T-cell (primary cell): ENCODE results near the gene FAM20C. TPM values are rescaled to one million over a fixed set of nuclear protein-coding genes. Genes with fewer than 3 reads are reported as not detected.
"Not testable (repeated sequence)": the region's sequence is repeated elsewhere in the genome, so short reads cannot be mapped to it uniquely, and the experiment has no call there.

Experiments used
- ATAC-seq, 4 experiments: fragments of 200-7000 bp in 3 of 4; fragments of 150-1000 bp in 1 of 4; cut with Tn5 transposase; replicated peaks in 1 of 4; 1 replicate in 3 of 4; 2 replicates in 1 of 4; pipeline ENCODE4 v1.10.0; 2021; ENCODE audit warnings: moderate library complexity in 3 of 4, mild to moderate bottlenecking in 2 of 4, moderate number of reproducible peaks in 1 of 4
- CTCF ChIA-PET, 2 donors: fragments of 300-600 bp; sonication (Branson Sonifier 250); formaldehyde crosslinking; loops; one replicate each; lab custom pipeline; 2022; ENCODE audit warnings: antibody characterized with exemption in 2 of 2; lab: Charles Lee
- POLR2A ChIA-PET, 2 donors: fragments of 300-600 bp; sonication (Branson Sonifier 250); formaldehyde crosslinking; loops; one replicate each; lab custom pipeline; 2022; ENCODE audit warnings: antibody characterized with exemption in 2 of 2; lab: Charles Lee
- DNase-seq, 35 experiments: peaks; one replicate each; pipeline versions ENCODE4 v3.0.0 to v3.0.0-alpha.2; 2013 to 2023
- H3K27ac ChIP-seq: one replicate; pipeline ENCODE4 v1.5.1; 2013; ENCODE audit warnings: low read length
- H3K27me3 ChIP-seq, 2 experiments: replicated peaks in 1 of 2; 1 replicate in 1 of 2; 2 replicates in 1 of 2; pipeline versions ENCODE4 v1.6.1 to v1.7.0; 2013; ENCODE audit warnings: low read length in 1 of 2, mixed read lengths in 1 of 2; ENCODE audit not compliant: control insufficient read depth in 2 of 2, insufficient read depth in 2 of 2; ENCODE audit errors: extremely low read depth in 1 of 2
- H3K36me3 ChIP-seq, 2 donors: 1 replicate in 1 of 2; 2 replicates in 1 of 2; pipeline versions ENCODE4 v1.6.1 to v1.7.0; 2013; ENCODE audit warnings: low read length in 1 of 2; ENCODE audit not compliant: control insufficient read depth in 2 of 2, insufficient read depth in 1 of 2; ENCODE audit errors: extremely low read depth in 1 of 2
- H3K4me1 ChIP-seq, 2 experiments: 1 replicate in 1 of 2; 2 replicates in 1 of 2; pipeline versions ENCODE4 v1.6.1 to v1.7.0; 2013; ENCODE audit warnings: low read length in 2 of 2, mixed read lengths in 1 of 2; ENCODE audit not compliant: insufficient read depth in 2 of 2, control insufficient read depth in 1 of 2; ENCODE audit errors: extremely low read depth in 1 of 2
- H3K4me3 ChIP-seq, 2 donors: 1 replicate in 1 of 2; 2 replicates in 1 of 2; pipeline versions ENCODE4 v1.5.1 to v1.7.0; 2013; ENCODE audit warnings: mild to moderate bottlenecking in 2 of 2, low read length in 1 of 2, moderate library complexity in 1 of 2; ENCODE audit not compliant: control insufficient read depth in 1 of 2; ENCODE audit errors: extremely low read depth in 1 of 2
- H3K9me3 ChIP-seq: 2 replicates; pipeline ENCODE4 v1.7.0; 2013
- H3K27ac Mint-ChIP-seq, 2 donors: one replicate each; pipeline ENCODE4 v1.8.0; 2020 to 2021; ENCODE audit warnings: mild to moderate bottlenecking in 2 of 2, mixed read lengths in 2 of 2
- H3K27me3 Mint-ChIP-seq, 2 donors: one replicate each; pipeline ENCODE4 v1.8.0; 2021 to 2022; ENCODE audit warnings: mixed read lengths in 2 of 2
- H3K36me3 Mint-ChIP-seq: one replicate; pipeline ENCODE4 v1.8.0; 2021; ENCODE audit warnings: mixed read lengths
- H3K4me1 Mint-ChIP-seq, 3 donors: one replicate each; pipeline ENCODE4 v1.8.0; 2020 to 2022; ENCODE audit warnings: mixed read lengths in 3 of 3, mild to moderate bottlenecking in 1 of 3
- H3K4me3 Mint-ChIP-seq, 3 donors: one replicate each; pipeline ENCODE4 v1.8.0; 2020 to 2022; ENCODE audit warnings: mild to moderate bottlenecking in 3 of 3, mixed read lengths in 3 of 3, moderate library complexity in 3 of 3
- H3K9me3 Mint-ChIP-seq, 3 donors: one replicate each; pipeline ENCODE4 v1.8.0; 2020 to 2022; ENCODE audit warnings: mixed read lengths in 3 of 3
- WGBS: methylation state at CpG from one replicate; pipeline ENCODE4 v1.1.5; 2013; ENCODE audit warnings: missing lambda C conversion rate; ENCODE audit not compliant: insufficient coverage; 5-methylcytosine and 5-hydroxymethylcytosine counted together
- total RNA-seq, 35 experiments: library from RNA in 6 of 35; stranded (reverse) in 6 of 35; fragments of 120-200 nt in 1 of 35; gene quantifications; one replicate each; pipeline versions ENCODE4 v1.2.1 to v1.2.4 and lab custom pipeline; 2013 to 2026

The FAM20C gene
- total RNA-seq, 5 donors from 2014 or later (not counting 1 experiment from before 2014, with no cell fraction given) = 0.18 to 2.0 (median 1.2) TPM

DNA sequence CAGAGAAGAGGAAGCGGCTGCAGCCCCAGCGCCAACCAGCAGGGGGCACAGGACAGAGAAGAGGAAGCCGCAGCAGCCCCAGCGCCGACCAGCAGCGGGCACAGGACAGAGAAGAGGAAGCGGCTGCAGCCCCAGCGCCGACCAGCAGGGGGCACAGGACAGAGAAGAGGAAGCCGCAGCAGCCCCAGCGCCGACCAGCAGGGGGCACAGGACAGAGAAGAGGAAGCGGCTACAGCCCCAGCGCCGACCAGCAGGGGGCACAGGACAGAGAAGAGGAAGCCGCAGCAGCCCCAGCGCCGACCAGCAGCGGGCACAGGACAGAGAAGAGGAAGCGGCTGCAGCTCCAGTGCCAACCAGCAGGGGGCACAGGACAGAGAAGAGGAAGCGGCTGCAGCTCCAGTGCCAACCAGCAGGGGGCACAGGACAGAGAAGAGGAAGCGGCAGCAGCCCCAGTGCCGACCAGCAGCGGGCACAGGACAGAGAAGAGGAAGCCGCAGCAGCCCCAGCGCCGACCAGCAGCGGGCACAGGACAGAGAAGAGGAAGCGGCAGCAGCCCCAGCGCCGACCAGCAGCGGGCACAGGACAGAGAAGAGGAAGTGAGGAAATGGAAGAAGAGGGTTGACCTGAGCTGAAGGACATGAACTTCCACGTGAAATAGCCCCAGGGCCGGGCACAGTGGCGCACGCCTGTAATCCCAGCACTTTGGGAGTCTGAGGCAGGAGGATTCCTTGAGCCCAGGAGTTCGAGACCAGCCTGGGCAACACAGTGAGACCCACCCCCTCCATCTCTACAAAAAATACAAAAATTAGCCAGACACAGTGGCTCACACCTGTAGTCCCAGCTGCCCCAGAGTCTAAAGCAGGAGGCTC lies 71.3 kb downstream of the FAM20C start:
- POLR2A ChIA-PET, H3K27ac Mint-ChIP-seq, H3K36me3 ChIP-seq, H3K27ac ChIP-seq, H3K9me3 ChIP-seq, H3K4me3 Mint-ChIP-seq, H3K36me3 Mint-ChIP-seq, H3K4me1 ChIP-seq, H3K27me3 Mint-ChIP-seq, H3K9me3 Mint-ChIP-seq, H3K27me3 ChIP-seq, H3K4me3 ChIP-seq: not testable (repeated sequence)
- ATAC-seq (peak in 1 of 4 experiments; percentile 40), DNase-seq (peak in 25 of 35 experiments; percentile 8 to 77 (median 46))
- CTCF ChIA-PET = interaction anchor here in 1 of 2 donors (0.7 kb wide), 1 partner anchor 216 kb away, joined by 5 read pairs; no protein-coding TSS in a partner anchor
- H3K4me1 Mint-ChIP-seq = peaks cover 0 to 12% (median 0%) of the 10 kb centered on the region in 3 donors
- 25% methylated on average over 30 of the region's 37 CpGs for WGBS

DNA sequence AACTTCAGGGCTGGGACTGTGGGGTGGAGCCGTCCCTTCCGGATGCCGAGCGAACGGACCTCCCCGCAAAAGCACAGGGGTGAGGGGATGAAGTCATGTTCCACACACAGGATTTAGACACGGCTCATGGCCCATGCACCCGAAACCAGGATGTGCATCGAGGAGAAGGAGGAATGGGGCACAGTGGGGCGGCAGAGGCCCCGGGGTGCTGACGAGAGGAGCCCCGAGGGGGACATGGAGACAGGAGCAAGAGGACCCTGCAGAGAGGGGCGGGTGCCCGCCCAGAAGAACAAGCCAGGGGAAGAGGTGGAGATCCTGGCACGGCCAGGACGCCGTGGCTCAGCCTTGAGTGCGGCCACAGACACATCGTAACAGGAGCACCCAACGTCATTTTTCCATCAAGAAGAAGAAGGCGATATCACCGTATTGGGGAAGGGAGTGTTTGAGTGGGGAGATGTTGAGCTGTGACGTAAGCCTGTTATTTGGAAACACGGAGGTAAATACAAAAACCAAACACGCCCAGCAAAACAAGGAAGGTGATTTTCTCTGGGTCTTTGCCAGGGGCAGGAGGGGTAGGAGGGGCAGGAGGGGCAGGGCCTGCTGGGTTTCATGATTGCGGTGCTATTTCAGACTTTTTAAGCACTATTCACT lies 72.3 kb downstream of the FAM20C start:
- peaks cover 0 to 12% (median 0%) of the 10 kb centered on the region in 3 donors for H3K4me1 Mint-ChIP-seq
- whole genome bisulfite sequencing = 90% methylated on average over 24 of the region's 27 CpGs
- H3K36me3 Mint-ChIP-seq = no peaks in the 10 kb centered on the region
- H3K36me3 ChIP-seq = no peaks in the 10 kb centered on the region
- peaks cover 0 to 3% of the 10 kb centered on the region in 2 experiments for H3K4me1 ChIP-seq
- H3K9me3 ChIP-seq = no peaks in the 10 kb centered on the region
- ATAC-seq (peak in 1 of 4 experiments; percentile 29), DNase-seq (peak in 1 of 35 experiments; percentile 26)
- H3K4me3 ChIP-seq = no peak overlapping the region
- H3K27me3 Mint-ChIP-seq = no peaks in the 10 kb centered on the region
- no peak overlapping the region for H3K4me3 Mint-ChIP-seq
- no peak overlapping the region for H3K27ac Mint-ChIP-seq
- ChIA-PET POLR2A (no interaction called here), CTCF (no interaction called here)
- peaks cover 0 to 4% (median 0%) of the 10 kb centered on the region in 3 donors for H3K9me3 Mint-ChIP-seq
- no peak overlapping the region for H3K27ac ChIP-seq
- H3K27me3 ChIP-seq = no peaks in the 10 kb centered on the region

DNA sequence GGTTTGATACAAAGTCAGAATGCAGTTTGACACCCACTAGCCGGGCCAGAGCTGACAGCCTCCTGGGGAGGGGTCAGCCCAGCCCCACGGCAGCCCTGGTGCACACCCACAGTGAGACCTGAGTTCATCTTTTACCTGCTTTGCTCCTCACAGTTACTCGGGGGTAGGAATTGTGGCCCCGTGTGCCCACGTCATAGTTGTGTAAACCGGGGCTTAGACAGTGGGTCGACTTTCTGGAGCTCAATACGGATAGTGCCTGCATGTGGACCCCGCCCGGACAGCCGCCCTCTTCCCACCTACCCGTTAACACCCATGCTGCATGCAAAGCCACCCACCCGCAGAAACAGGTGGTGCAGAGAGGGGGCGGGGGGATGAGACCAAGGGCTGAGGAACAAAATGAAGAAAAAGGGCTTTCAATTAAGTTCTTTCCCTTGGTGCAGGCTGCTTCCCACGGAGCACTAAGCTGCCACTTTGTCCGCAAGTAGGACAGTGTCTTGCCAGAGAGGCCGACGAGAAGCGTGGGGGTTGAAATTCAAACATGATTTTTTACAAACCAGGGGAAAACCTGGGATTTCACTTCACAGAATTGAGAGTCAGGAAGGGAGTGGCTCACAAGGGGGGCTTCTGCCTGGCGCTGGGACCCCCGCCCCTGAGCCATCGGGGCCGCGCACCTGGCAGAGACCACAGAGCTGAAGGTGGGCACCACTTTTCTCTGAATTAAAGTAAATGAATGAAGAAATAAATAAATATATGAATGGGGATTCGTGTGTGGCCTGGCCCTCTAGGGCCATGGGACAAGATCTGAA lies 73.0 kb downstream of the FAM20C start:
- Histone ChIP-seq H3K27ac (no peak overlapping the region), H3K36me3 (no peaks in the 10 kb centered on the region), H3K4me1 (peaks cover 0 to 3% of the 10 kb centered on the region in 2 experiments), H3K9me3 (no peaks in the 10 kb centered on the region), H3K4me3 (no peak overlapping the region), H3K27me3 (no peaks in the 10 kb centered on the region)
- Mint-ChIP-seq H3K4me3 (no peak overlapping the region), H3K27ac (no peak overlapping the region), H3K36me3 (no peaks in the 10 kb centered on the region), H3K4me1 (peaks cover 0 to 12% (median 0%) of the 10 kb centered on the region in 3 donors), H3K9me3 (peaks cover 0 to 4% (median 0%) of the 10 kb centered on the region in 3 donors), H3K27me3 (no peaks in the 10 kb centered on the region)
- ChIA-PET POLR2A (no interaction called here), CTCF (no interaction called here)
- DNase-seq (no peak), ATAC-seq (peak in 1 of 4 experiments; percentile 14)
- WGBS = 93% methylated on average over 17 of the region's 25 CpGs

DNA sequence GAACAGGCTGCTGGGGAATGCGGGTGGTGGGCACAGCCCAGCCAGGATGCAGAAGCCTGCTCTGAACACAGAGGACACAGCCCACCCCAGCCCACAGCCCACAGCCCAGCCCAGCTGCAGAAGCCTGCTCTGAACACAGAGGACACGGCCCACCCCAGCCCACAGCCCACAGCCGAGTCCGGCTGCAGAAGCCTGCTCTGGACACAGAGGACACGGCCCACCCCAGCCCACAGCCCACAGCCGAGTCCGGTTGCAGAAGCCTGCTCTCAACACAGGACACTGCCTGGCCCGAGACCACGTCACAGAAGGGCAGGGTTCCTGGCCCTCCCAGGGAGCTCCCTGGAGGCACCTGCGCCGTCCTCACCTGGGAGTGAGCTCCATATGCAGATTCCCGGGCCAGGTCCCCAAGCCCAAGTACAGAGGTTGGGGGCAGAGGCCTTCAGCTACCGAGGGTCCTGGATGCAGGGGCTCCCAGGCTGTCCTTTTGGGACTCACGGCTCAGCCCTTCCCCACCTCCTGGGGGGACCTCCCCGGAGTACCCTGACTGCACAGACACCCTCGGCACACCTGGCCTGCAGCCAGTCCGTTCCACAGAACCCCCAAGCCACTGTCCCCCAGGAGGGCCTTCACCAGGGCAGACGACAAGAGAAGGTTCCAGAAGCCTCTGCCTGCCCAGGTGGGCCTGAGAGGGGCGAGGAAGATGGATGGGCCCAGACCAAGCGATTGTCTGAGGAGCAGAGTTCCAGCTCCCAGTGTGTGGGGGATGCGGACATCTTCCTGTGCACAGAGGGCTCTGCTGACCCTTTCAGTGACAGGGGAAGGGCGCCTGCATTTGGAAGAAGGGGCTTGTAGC lies 73.9 kb downstream of the FAM20C start:
- Mint-ChIP-seq H3K27ac (no peak overlapping the region), H3K36me3 (no peaks in the 10 kb centered on the region), H3K9me3 (peaks cover 0 to 4% (median 0%) of the 10 kb centered on the region in 3 donors), H3K27me3 (no peaks in the 10 kb centered on the region), H3K4me3 (no peak overlapping the region), H3K4me1 (peaks cover 0 to 12% (median 0%) of the 10 kb centered on the region in 3 donors)
- Histone ChIP-seq H3K4me3 (no peak overlapping the region), H3K4me1 (peaks cover 0 to 3% of the 10 kb centered on the region in 2 experiments), H3K36me3 (no peaks in the 10 kb centered on the region), H3K9me3 (no peaks in the 10 kb centered on the region), H3K27me3 (no peaks in the 10 kb centered on the region), H3K27ac (no peak overlapping the region)
- POLR2A ChIA-PET = no interaction called here
- WGBS = 87% methylated on average over 19 of the region's 22 CpGs
- ATAC-seq = no peak
- CTCF ChIA-PET = no interaction called here
- no peak for DNase-seq

DNA sequence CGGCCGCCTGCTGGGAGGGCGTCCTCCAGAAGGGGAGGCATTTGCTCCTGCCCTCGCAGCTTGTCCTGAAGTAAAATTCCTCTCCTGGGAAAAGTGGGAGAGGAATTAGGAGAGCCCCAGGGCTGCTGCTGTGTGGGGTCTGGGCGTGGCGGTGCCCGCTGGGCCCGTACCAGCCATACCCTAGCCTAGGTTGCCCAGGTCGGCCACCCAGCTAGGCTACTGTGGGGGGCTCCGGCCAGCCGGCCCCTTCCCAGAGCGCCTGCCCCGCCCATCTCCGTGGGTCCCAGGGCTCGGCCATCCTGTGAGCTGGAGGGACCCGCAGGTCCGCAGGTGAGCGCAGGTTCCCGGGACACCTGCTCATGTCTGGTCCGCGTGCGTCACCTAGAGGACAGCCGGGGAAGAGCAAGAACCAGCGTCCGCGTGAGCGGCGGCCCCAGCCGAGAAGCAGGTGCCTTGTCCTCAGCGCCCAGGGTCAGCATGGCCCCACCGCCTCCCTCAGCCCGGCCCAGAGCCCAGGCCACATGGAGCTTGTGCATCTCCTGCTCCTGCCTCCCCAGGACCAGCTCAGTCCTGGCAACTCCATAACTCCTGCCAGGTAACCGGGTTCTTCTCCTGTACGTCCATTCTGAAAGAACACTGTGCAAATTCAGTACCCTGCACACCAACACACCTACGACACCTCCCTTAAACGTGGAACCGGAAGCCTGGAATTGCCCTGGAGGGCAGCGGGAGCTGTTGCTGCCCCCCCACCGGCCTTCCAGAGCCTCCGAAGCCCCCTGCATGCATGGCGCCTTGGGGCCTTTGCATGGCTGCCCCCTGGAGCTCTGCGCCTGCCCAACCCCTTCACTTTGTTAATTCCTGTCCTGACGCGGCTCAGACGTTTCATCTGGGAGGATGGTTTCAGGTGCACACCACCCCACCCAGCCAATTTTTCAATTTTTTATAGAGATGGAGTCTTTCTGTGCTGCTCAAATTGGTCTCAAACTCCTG lies 74.8 kb downstream of the FAM20C start:
- ATAC-seq (no peak), DNase-seq (peak in 1 of 35 experiments; percentile 12)
- CTCF ChIA-PET = no interaction called here
- H3K9me3 ChIP-seq = no peaks in the 10 kb centered on the region
- H3K36me3 ChIP-seq = no peaks in the 10 kb centered on the region
- H3K4me3 ChIP-seq = no peak overlapping the region
- POLR2A ChIA-PET = no interaction called here
- H3K4me1 ChIP-seq = peaks cover 0 to under 1% of the 10 kb centered on the region in 2 experiments
- peaks cover 0 to 12% (median 0%) of the 10 kb centered on the region in 3 donors for H3K4me1 Mint-ChIP-seq
- H3K4me3 Mint-ChIP-seq = no peak overlapping the region
- no peaks in the 10 kb centered on the region for H3K36me3 Mint-ChIP-seq
- H3K27me3 Mint-ChIP-seq = no peaks in the 10 kb centered on the region
- H3K27ac Mint-ChIP-seq = no peak overlapping the region
- H3K27ac ChIP-seq = no peak overlapping the region
- WGBS = 86% methylated on average over 36 of the region's 45 CpGs
- peaks cover 0 to 4% (median 0%) of the 10 kb centered on the region in 3 donors for H3K9me3 Mint-ChIP-seq
- H3K27me3 ChIP-seq = no peaks in the 10 kb centered on the region
